HG03457 (cell line): ENCODE measurements around the gene MPST.

Source experiments
- ATAC-seq: cut with Tn5 transposase; IDR thresholded peaks from one replicate; pipeline ENCODE4 v1.9.1; 2021; ENCODE audit warnings: moderate number of reproducible peaks; ENCODE audit not compliant: unreplicated experiment

The MPST gene

DNA sequence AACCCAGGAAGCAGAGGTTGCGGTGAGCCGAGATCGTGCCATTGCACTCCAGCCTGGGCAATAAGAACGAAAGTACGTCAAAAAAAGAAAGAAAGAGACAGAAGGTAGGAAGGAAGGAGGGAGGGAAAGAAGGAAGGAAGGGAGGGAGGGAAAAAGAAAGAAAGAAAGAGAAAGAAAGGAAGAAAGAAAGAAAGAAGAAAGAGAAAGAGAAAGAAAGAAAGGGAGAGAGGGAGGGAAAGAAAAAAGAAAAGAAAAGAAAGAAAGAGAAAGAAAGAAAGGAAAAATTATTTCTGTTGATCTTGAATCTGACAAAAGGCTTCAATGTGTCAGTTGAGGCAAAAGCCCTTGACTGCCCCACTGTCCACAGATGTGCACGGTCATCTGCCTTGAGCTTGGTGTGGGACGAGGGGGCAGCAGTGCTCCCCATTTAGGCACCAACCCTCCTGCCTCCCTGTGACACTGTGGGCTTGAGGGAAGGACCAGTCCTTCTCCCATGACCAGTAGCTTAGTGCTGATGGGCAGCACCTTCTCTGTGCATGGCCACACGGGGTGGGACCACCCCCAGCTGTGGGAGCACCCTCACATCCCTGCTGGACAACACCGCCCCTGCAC is 56.4 kb downstream of the MPST start:
- no peak for ATAC-seq

DNA sequence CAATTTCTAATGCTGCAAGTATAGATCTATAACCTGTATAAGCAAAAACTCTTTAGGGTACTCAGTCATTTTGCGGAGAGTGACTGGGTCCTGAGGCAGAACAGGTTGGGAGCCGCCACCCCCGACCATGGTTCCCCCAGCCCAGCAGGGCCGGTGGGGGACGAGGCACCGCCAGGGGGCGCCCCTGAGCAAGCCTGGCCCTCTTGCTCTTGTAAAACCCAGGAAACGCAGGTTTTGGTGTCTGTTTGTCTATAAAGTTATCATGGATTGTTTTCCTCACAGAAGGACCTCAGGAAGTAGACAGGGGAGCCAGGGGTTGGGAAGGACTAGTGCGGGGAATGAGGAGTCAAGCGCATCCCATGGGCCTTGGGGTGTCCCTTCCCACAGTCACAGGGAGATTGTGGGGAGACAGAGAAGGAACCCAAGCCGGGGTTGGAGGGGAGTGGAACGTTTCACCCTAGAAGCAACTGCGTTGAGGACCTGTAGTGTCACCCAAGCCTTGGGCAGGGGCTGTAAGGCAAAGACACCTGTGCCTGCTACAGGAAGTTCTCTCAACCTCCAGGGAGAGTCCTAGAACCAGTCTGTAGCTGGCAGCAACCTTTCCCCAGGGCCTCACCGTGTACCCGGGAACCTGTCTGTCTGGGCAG is 58.4 kb downstream of the MPST start:
- ATAC-seq, result no peak

GRCh38 chr22:37079158-37079557 is 59.6 kb downstream of the MPST start:
- ATAC-seq, result no peak
